ENCODE measurements around the gene SPATA19. TPM values are rescaled to one million over a fixed set of nuclear protein-coding genes. Genes with fewer than 3 reads are reported as not detected.

The SPATA19 gene
- total and polyA plus RNA-seq, 4 donors, result not detected

DNA sequence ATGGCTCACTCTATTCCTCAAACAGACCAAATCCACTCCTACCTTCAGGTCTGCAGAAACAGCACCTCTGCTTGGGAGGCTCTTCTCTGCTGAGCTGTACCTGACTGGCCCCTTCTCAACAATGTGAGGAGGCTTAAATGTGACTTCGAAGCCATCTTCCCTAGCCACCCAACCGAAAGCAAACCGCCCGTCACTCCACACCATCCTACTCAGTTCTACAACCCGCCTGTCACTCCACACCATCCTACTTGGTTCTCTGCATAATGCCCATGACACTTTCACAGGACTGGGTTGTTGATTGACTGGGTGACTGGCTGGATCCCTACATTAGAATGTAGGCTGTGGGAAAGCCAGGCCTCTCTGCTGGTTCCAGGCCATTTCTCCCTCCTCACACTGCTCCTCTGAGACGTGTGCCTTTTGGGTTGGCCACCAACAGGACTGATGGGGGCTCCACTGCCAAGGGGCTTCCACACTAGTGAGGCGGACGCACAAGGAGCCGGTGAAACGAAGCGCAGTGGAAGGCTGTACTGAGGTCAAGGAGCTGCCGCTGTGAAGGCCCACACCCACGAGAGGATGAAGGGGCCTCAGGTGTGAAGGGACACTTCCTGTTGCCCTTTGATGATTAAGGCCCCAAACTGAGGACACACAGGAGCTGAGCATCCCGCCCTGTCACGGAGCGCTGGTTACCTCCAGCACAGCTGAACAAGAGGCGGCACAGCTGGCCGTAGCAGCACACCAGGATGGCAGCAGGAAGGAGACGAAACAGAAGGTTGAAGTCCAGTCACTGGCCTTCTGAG is 47.5 kb upstream of the SPATA19 start:
- Histone ChIP-seq H3K27me3 (ENCODE audit: control insufficient read depth in 4 of 4, insufficient read depth in 4 of 4, low read length in 3 of 4) (peaks cover 0 to 10% (median 0%) of the 10 kb centered on the region in 4 donors), H3K4me3 (ENCODE audit: low read depth in 1 of 3, low read length in 3 of 3) (no peak overlapping the region), H3K4me1 (ENCODE audit: control insufficient read depth in 4 of 4, insufficient read depth in 4 of 4, low read length in 3 of 4) (no peaks in the 10 kb centered on the region), H3K27ac (ENCODE audit: low read depth in 1 of 2, low read length in 2 of 2) (no peak overlapping the region), H3K36me3 (ENCODE audit: control insufficient read depth in 4 of 4, insufficient read depth in 3 of 4, low read depth in 1 of 4, low read length in 3 of 4) (no peaks in the 10 kb centered on the region), H3K9ac (ENCODE audit: low read depth in 1 of 2, low read length in 2 of 2) (no peak overlapping the region), H3K9me3 (ENCODE audit: control insufficient read depth in 4 of 4, low read length in 3 of 4) (no peaks in the 10 kb centered on the region)
- DNase-seq (ENCODE audit: low spot score), result no peak
- no peak for TF ChIP-seq YY1 (IDR thresholded peaks at IDR 0.05)
- WGBS, result 83% methylated on average over 19 of the region's 19 CpGs

DNA sequence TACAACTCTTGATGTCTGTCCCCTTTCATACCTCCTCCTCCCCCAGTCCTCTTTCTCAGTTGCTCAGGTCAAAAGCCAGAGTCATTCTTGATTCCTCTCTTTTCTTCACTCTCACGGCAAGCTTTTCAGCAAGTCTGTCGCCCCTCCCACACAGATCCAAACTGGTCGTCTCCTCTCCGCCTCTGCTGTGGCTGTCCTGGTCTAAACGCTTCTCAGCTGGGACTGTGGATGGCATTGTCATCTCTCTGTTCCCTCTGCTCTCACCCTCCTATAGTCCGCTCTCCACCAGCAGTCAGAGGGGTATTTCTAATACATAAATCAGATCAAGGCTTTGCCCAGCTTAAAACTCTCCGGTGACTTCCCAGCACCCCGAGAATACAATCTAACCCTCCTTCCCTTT is 46.8 kb upstream of the SPATA19 start:
- Histone ChIP-seq H3K4me1 (ENCODE audit: control insufficient read depth in 4 of 4, insufficient read depth in 4 of 4, low read length in 3 of 4) (no peaks in the 10 kb centered on the region), H3K9me3 (ENCODE audit: control insufficient read depth in 4 of 4, low read length in 3 of 4) (no peaks in the 10 kb centered on the region), H3K36me3 (ENCODE audit: control insufficient read depth in 4 of 4, insufficient read depth in 3 of 4, low read depth in 1 of 4, low read length in 3 of 4) (no peaks in the 10 kb centered on the region), H3K27ac (ENCODE audit: low read depth in 1 of 2, low read length in 2 of 2) (no peak overlapping the region), H3K27me3 (ENCODE audit: control insufficient read depth in 4 of 4, insufficient read depth in 4 of 4, low read length in 3 of 4) (peaks cover 0 to 10% (median 0%) of the 10 kb centered on the region in 4 donors), H3K9ac (ENCODE audit: low read depth in 1 of 2, low read length in 2 of 2) (no peak overlapping the region), H3K4me3 (ENCODE audit: low read depth in 1 of 3, low read length in 3 of 3) (no peak overlapping the region)
- TF ChIP-seq GABPA (IDR thresholded peaks at IDR 0.05 in 1 of 2, conservative IDR thresholded peaks at IDR 0.05 in 1 of 2), result no peak
- no peak for TF ChIP-seq JUND (IDR thresholded peaks at IDR 0.05)
- TF ChIP-seq, protein P1, sequence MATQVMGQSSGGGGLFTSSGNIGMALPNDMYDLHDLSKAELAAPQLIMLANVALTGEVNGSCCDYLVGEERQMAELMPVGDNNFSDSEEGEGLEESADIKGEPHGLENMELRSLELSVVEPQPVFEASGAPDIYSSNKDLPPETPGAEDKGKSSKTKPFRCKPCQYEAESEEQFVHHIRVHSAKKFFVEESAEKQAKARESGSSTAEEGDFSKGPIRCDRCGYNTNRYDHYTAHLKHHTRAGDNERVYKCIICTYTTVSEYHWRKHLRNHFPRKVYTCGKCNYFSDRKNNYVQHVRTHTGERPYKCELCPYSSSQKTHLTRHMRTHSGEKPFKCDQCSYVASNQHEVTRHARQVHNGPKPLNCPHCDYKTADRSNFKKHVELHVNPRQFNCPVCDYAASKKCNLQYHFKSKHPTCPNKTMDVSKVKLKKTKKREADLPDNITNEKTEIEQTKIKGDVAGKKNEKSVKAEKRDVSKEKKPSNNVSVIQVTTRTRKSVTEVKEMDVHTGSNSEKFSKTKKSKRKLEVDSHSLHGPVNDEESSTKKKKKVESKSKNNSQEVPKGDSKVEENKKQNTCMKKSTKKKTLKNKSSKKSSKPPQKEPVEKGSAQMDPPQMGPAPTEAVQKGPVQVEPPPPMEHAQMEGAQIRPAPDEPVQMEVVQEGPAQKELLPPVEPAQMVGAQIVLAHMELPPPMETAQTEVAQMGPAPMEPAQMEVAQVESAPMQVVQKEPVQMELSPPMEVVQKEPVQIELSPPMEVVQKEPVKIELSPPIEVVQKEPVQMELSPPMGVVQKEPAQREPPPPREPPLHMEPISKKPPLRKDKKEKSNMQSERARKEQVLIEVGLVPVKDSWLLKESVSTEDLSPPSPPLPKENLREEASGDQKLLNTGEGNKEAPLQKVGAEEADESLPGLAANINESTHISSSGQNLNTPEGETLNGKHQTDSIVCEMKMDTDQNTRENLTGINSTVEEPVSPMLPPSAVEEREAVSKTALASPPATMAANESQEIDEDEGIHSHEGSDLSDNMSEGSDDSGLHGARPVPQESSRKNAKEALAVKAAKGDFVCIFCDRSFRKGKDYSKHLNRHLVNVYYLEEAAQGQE (IDR thresholded peaks at IDR 0.05), result no peak
- no peak for TF ChIP-seq SP1 (IDR thresholded peaks at IDR 0.05)
- no peak for TF ChIP-seq HNF4A (conservative IDR thresholded peaks at IDR 0.05)
- TF ChIP-seq FOXA1 (IDR thresholded peaks at IDR 0.05), result no peak
- TF ChIP-seq RXRA (IDR thresholded peaks at IDR 0.05), result no peak
- TF ChIP-seq FOXA2 (IDR thresholded peaks at IDR 0.05), result no peak
- no peak for TF ChIP-seq NR2F2 (IDR thresholded peaks at IDR 0.05)
- no peak for TF ChIP-seq HNF4G (IDR thresholded peaks at IDR 0.05)
- TF ChIP-seq, protein P2, sequence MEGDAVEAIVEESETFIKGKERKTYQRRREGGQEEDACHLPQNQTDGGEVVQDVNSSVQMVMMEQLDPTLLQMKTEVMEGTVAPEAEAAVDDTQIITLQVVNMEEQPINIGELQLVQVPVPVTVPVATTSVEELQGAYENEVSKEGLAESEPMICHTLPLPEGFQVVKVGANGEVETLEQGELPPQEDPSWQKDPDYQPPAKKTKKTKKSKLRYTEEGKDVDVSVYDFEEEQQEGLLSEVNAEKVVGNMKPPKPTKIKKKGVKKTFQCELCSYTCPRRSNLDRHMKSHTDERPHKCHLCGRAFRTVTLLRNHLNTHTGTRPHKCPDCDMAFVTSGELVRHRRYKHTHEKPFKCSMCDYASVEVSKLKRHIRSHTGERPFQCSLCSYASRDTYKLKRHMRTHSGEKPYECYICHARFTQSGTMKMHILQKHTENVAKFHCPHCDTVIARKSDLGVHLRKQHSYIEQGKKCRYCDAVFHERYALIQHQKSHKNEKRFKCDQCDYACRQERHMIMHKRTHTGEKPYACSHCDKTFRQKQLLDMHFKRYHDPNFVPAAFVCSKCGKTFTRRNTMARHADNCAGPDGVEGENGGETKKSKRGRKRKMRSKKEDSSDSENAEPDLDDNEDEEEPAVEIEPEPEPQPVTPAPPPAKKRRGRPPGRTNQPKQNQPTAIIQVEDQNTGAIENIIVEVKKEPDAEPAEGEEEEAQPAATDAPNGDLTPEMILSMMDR (IDR thresholded peaks at IDR 0.05; ENCODE audit: low read depth, low read length, missing input control), result no peak
- TF ChIP-seq RAD21 (IDR thresholded peaks at IDR 0.05), result no peak
- TF ChIP-seq, protein P3, sequence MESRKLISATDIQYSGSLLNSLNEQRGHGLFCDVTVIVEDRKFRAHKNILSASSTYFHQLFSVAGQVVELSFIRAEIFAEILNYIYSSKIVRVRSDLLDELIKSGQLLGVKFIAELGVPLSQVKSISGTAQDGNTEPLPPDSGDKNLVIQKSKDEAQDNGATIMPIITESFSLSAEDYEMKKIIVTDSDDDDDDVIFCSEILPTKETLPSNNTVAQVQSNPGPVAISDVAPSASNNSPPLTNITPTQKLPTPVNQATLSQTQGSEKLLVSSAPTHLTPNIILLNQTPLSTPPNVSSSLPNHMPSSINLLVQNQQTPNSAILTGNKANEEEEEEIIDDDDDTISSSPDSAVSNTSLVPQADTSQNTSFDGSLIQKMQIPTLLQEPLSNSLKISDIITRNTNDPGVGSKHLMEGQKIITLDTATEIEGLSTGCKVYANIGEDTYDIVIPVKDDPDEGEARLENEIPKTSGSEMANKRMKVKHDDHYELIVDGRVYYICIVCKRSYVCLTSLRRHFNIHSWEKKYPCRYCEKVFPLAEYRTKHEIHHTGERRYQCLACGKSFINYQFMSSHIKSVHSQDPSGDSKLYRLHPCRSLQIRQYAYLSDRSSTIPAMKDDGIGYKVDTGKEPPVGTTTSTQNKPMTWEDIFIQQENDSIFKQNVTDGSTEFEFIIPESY (IDR thresholded peaks at IDR 0.05), result no peak
- no peak for TF ChIP-seq YY1 (IDR thresholded peaks at IDR 0.05)
- DNase-seq (ENCODE audit: low spot score), result no peak
- 70% methylated on average over 8 of the region's 8 CpGs for WGBS

Measured in liver (tissue), 9 donors.